GM12875 (cell line): Measurements from ENCODE around the gene STIM1.
"Not testable (repeated sequence)": the region's sequence is repeated elsewhere in the genome, so short reads cannot be mapped to it uniquely, and the experiment has no call there.

Source experiments
- H3K4me3 ChIP-seq: one replicate; pipeline ENCODE4 v1.5.1; 2011; ENCODE audit warnings: low read depth, low read length, control low read depth
- TF ChIP-seq, protein P1 (sequence below): IDR thresholded peaks from 2 replicates; pipeline ENCODE4 v1.5.1; 2011; ENCODE audit warnings: low read depth, mild to moderate bottlenecking, control low read depth, inconsistent platforms, low read length, moderate library complexity, borderline replicate concordance; ENCODE audit not compliant: insufficient read depth

STIM1 gene

GRCh38 chr11:4125141-4125540, 269.7 kb downstream of the STIM1 start:
- TF ChIP-seq, protein P1, sequence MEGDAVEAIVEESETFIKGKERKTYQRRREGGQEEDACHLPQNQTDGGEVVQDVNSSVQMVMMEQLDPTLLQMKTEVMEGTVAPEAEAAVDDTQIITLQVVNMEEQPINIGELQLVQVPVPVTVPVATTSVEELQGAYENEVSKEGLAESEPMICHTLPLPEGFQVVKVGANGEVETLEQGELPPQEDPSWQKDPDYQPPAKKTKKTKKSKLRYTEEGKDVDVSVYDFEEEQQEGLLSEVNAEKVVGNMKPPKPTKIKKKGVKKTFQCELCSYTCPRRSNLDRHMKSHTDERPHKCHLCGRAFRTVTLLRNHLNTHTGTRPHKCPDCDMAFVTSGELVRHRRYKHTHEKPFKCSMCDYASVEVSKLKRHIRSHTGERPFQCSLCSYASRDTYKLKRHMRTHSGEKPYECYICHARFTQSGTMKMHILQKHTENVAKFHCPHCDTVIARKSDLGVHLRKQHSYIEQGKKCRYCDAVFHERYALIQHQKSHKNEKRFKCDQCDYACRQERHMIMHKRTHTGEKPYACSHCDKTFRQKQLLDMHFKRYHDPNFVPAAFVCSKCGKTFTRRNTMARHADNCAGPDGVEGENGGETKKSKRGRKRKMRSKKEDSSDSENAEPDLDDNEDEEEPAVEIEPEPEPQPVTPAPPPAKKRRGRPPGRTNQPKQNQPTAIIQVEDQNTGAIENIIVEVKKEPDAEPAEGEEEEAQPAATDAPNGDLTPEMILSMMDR: no peak

GRCh38 chr11:4127357-4127756, 271.9 kb downstream of the STIM1 start:
- H3K4me3 ChIP-seq: no peak overlapping the region
- TF ChIP-seq, protein P1: no peak

More at GRCh38 chr11:4125141-4125540, 269.7 kb downstream of the STIM1 start:
- no peak overlapping the region for H3K4me3 ChIP-seq

DNA sequence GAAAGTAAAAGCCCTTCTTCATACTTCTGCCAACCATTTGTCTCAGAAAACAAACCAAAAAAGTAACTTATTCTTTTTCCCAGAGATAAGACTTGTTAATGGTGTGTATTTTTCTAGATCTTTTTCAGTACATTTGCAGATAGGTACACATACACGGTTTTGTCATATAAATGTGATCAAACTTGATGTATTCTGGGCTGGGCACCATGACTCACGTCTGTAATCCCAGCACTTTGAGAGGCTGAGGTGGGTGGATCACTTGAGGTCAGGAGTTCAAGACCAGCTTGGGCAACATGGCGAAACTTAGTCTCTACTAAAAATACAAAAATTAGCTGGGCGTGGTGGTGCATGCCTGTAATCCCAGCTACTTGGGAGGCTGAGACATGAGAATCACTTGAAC, 274.8 kb downstream of the STIM1 start:
- H3K4me3 ChIP-seq: not testable (repeated sequence)

DNA sequence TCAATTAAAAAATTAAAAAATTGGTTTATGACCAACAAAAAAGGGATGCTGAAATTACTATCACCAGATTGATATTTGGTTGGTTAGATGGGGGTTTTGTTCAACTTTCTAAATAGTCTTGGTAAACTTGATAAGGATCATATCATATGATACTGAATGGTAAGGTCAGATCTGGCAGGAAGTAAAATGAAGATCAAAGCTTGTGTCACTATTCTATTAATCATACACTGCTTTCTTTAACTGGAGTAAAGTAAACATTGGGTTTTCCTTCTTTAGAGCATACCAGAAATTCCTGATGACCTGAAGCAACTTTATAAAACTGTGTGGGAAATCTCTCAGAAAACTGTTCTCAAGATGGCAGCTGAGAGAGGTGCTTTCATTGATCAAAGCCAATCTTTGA, 279.3 kb downstream of the STIM1 start:
- H3K4me3 ChIP-seq: no peak overlapping the region
- TF ChIP-seq, protein P1: no peak

GRCh38 chr11:4138497-4138896, 283.0 kb downstream of the STIM1 start:
- TF ChIP-seq, protein P1: no peak
- no peak overlapping the region for H3K4me3 ChIP-seq

- H3K4me3 ChIP-seq: no peak overlapping the region
- TF ChIP-seq, protein P1: no peak
These were observed 284.7 kb downstream of the STIM1 start for GRCh38 chr11:4140067-4140636.
